ENCODE measurements around the gene KIFC3.

DNA sequence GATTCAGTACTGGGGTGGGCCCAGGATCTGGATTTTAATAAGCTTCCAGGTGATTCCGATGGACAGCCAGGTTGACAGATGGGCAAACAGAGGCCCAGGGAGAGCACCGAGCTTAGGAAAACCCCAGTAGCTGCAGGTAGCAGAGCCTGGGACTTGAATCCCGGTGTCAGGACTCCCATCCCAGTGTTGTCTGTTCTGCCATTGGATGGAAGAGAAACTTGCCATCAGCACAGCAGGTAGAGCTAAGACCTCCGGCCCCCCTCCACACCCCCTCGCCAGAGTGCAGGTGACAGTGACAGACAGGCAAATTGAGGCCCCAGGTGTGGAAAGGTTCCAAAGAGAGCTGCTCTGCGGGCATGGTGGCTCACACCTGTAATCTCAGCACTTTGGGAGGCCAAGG is 54.3 kb downstream of the KIFC3 start:
- TF ChIP-seq, protein P1, sequence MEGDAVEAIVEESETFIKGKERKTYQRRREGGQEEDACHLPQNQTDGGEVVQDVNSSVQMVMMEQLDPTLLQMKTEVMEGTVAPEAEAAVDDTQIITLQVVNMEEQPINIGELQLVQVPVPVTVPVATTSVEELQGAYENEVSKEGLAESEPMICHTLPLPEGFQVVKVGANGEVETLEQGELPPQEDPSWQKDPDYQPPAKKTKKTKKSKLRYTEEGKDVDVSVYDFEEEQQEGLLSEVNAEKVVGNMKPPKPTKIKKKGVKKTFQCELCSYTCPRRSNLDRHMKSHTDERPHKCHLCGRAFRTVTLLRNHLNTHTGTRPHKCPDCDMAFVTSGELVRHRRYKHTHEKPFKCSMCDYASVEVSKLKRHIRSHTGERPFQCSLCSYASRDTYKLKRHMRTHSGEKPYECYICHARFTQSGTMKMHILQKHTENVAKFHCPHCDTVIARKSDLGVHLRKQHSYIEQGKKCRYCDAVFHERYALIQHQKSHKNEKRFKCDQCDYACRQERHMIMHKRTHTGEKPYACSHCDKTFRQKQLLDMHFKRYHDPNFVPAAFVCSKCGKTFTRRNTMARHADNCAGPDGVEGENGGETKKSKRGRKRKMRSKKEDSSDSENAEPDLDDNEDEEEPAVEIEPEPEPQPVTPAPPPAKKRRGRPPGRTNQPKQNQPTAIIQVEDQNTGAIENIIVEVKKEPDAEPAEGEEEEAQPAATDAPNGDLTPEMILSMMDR (conservative IDR thresholded peaks at IDR 0.05; ENCODE audit: low read depth, low read length): no peak
- TF ChIP-seq EZH2phosphoT487 (IDR thresholded peaks at IDR 0.05; ENCODE audit: borderline replicate concordance, low read length): no peak
- TF ChIP-seq EZH2 (IDR thresholded peaks at IDR 0.05; ENCODE audit: low read length, unreplicated experiment): no peak

Data from PC-3 (cell line).